SK-N-SH (cell line): ENCODE measurements around the gene WASF2. TPM values are rescaled to one million over a fixed set of nuclear protein-coding genes. Genes with fewer than 3 reads are reported as not detected.
A peak's percentile ranks its signal among the peaks of the same experiment; 100 is the strongest.

Source experiments
- CTCF ChIA-PET: fragments of 300-600, 350-600 bp; formaldehyde crosslinking; extraction: SDS; loops from one replicate; lab custom pipeline; 2021; lab: Yijun Ruan, JAX
- POLR2A ChIA-PET: fragments of 350-600 bp; sonication (Branson Sonifier 250); formaldehyde crosslinking; extraction: SDS; loops from one replicate; lab custom pipeline; 2020; ENCODE audit warnings: antibody characterized with exemption, inconsistent platforms; lab: Yijun Ruan, JAX
- DNase-seq: peaks from one replicate; pipeline ENCODE4 v3.0.0; 2012
- H2AFZ ChIP-seq: fragments of 200-600 bp; sonication (generic); 2 replicates; pipeline ENCODE4 v1.8.1; 2016; ENCODE audit warnings: antibody characterized with exemption, mild to moderate bottlenecking, low read depth
- H3F3A ChIP-seq: fragments of 200-600 bp; sonication (generic); replicated peaks from 2 replicates; pipeline ENCODE3; 2016; ENCODE audit warnings: antibody characterized with exemption, mild to moderate bottlenecking; ENCODE audit not compliant: insufficient read depth
- H3K27ac ChIP-seq, 2 experiments: fragments of 200-500 bp in 1 of 2; fragments of 200-600 bp in 1 of 2; sonication (Bioruptor generic) in 1 of 2; sonication (generic), shearing (Covaris generic) in 1 of 2; 2 replicates each; pipeline versions ENCODE4 v1.5.1 to v1.6.1; 2014 to 2016; ENCODE audit warnings: low read depth in 2 of 2, inconsistent platforms in 1 of 2, low read length in 1 of 2, mild to moderate bottlenecking in 1 of 2, mixed read lengths in 1 of 2
- H3K27me3 ChIP-seq: fragments of 200-600 bp; sonication (generic), shearing (Covaris generic); 2 replicates; pipeline ENCODE4 v1.6.1; 2016; ENCODE audit warnings: mixed run types; ENCODE audit not compliant: insufficient read depth
- H3K36me3 ChIP-seq, 2 experiments: fragments of 200-500 bp in 1 of 2; fragments of 200-600 bp in 1 of 2; sonication (Bioruptor generic) in 1 of 2; sonication (generic) in 1 of 2; replicated peaks in 1 of 2; 2 replicates each; pipeline versions ENCODE3 to v1.5.1; 2014 to 2016; ENCODE audit warnings: low read length in 1 of 2, mild to moderate bottlenecking in 1 of 2; ENCODE audit not compliant: insufficient read depth in 2 of 2, control insufficient read depth in 1 of 2
- H3K4me1 ChIP-seq, 2 experiments: fragments of 200-500 bp in 1 of 2; fragments of 200-600 bp in 1 of 2; sonication (Bioruptor generic) in 1 of 2; sonication (generic), shearing (Covaris generic) in 1 of 2; 2 replicates each; pipeline versions ENCODE4 v1.5.1 to v1.6.1; 2014 to 2016; ENCODE audit warnings: low read depth in 1 of 2, low read length in 1 of 2, mixed run types in 1 of 2; ENCODE audit not compliant: insufficient read depth in 2 of 2, control insufficient read depth in 1 of 2
- H3K4me2 ChIP-seq: fragments of 200-600 bp; sonication (generic), shearing (Covaris generic); 2 replicates; pipeline ENCODE4 v1.6.1; 2017; ENCODE audit warnings: mixed run types
- H3K4me3 ChIP-seq, 2 experiments: fragments of 200-500 bp in 1 of 2; fragments of 200-600 bp in 1 of 2; sonication (Bioruptor generic) in 1 of 2; sonication (generic), shearing (Covaris generic) in 1 of 2; 2 replicates each; pipeline versions ENCODE4 v1.5.1 to v1.8.1; 2014 to 2016; ENCODE audit warnings: low read depth in 2 of 2, inconsistent platforms in 1 of 2, low read length in 1 of 2, mild to moderate bottlenecking in 1 of 2, mixed read lengths in 1 of 2, moderate library complexity in 1 of 2
- H3K79me2 ChIP-seq: fragments of 200-600 bp; sonication (generic); 2 replicates; pipeline ENCODE4 v1.8.1; 2017; ENCODE audit warnings: mild to moderate bottlenecking; ENCODE audit not compliant: insufficient read depth
- H3K9ac ChIP-seq: fragments of 200-600 bp; sonication (generic); 2 replicates; pipeline ENCODE4 v1.6.1; 2017; ENCODE audit warnings: mixed run types
- H3K9me2 ChIP-seq: fragments of 200-600 bp; sonication (generic); 2 replicates; pipeline ENCODE4 v1.6.1; 2017; ENCODE audit warnings: mixed run types
- H3K9me3 ChIP-seq: fragments of 200-600 bp; sonication (generic); 2 replicates; pipeline ENCODE4 v1.6.1; 2017; ENCODE audit warnings: mixed run types, mild to moderate bottlenecking, moderate library complexity
- H4K20me1 ChIP-seq: fragments of 200-600 bp; sonication (generic); 2 replicates; pipeline ENCODE4 v1.6.1; 2017; ENCODE audit warnings: mild to moderate bottlenecking, mixed run types; ENCODE audit not compliant: insufficient read depth
- EP300 ChIP-seq, 2 experiments: IDR thresholded peaks; 2 replicates each; pipeline versions ENCODE4 v1.4.0 to v1.6.1; 2012; ENCODE audit warnings: borderline replicate concordance in 1 of 2, low read depth in 1 of 2, low read length in 1 of 2
- FOSL2 ChIP-seq: IDR thresholded peaks from 2 replicates; pipeline ENCODE4 v1.4.0; 2012; ENCODE audit warnings: low read depth, mild to moderate bottlenecking, moderate library complexity, borderline replicate concordance
- GABPA ChIP-seq: IDR thresholded peaks from 2 replicates; pipeline ENCODE4 v1.4.0; 2012; ENCODE audit warnings: low read depth, mild to moderate bottlenecking
- MAX ChIP-seq: IDR thresholded peaks from 2 replicates; pipeline ENCODE4 v1.4.0; 2012; ENCODE audit warnings: low read depth
- MXI1 ChIP-seq: IDR thresholded peaks from 2 replicates; pipeline ENCODE4 v1.6.1; 2012; ENCODE audit warnings: mild to moderate bottlenecking, low read depth, low read length, improper control_type of control experiment
- NFIC ChIP-seq: IDR thresholded peaks from 2 replicates; pipeline ENCODE4 v1.4.0; 2012; ENCODE audit warnings: borderline replicate concordance
- NRF1 ChIP-seq: IDR thresholded peaks from 2 replicates; pipeline ENCODE4 v1.6.1; 2012; ENCODE audit warnings: low read depth, mild to moderate bottlenecking, low read length
- RCOR1 ChIP-seq: fragments of 150-350 bp; IDR thresholded peaks from 2 replicates; pipeline ENCODE4 v1.6.1; 2017; ENCODE audit warnings: antibody characterized with exemption, low read length
- TCF12 ChIP-seq: IDR thresholded peaks from 2 replicates; pipeline ENCODE4 v1.4.0; 2012
- TEAD4 ChIP-seq: IDR thresholded peaks from 2 replicates; pipeline ENCODE4 v1.4.0; 2012; ENCODE audit warnings: mild to moderate bottlenecking, borderline replicate concordance; ENCODE audit not compliant: insufficient read depth
- YY1 ChIP-seq: IDR thresholded peaks from 2 replicates; pipeline ENCODE4 v1.4.0; 2012; ENCODE audit warnings: low read depth, mild to moderate bottlenecking
- WGBS: methylation state at CpG from one replicate; pipeline ENCODE4 v1.1.6; 2017; ENCODE audit warnings: low lambda C conversion rate; 5-methylcytosine and 5-hydroxymethylcytosine counted together
- polyA plus RNA-seq, 3 experiments: library from polyadenylated mRNA; depleted of rRNA; stranded (reverse); fragments of >200 nt; gene quantifications; 2 replicates each; pipeline ENCODE4 v1.2.3, GENCODE V29; 2012

Gene WASF2
- polyA plus RNA-seq, 1 of the 3 experiments (the other 2 are of a cell fraction) = 27.1 TPM

GRCh38 chr1:27380766-27381733 lies 108.9 kb downstream of the WASF2 start:
- CTCF ChIA-PET = interaction anchor here (0.5 to 20.0 kb wide), 7 partner anchors 10 to 223 kb away, joined by 3 to 731 read pairs (median 10); partner anchors contain the start of genes AHDC1 and MAP3K6
- H3K9me2 ChIP-seq = no peaks in the 10 kb centered on the region

GRCh38 chr1:27380224-27380623 lies 109.7 kb downstream of the WASF2 start:
- CTCF ChIA-PET = interaction anchor here (0.5 to 13.1 kb wide), 5 partner anchors 8 to 79 kb away, joined by 3 to 154 read pairs (median 10); partner anchors contain the start of gene MAP3K6
- DNase-seq = no peak

More at GRCh38 chr1:27380766-27381733, 108.9 kb downstream of the WASF2 start:
- Histone ChIP-seq H3K9me3 (no peaks in the 10 kb centered on the region), H3K27me3 (no peaks in the 10 kb centered on the region), H3K27ac (peak overlapping the region in 1 of 2 experiments; percentile 26; a peak in 1 of 4 replicates), H3K79me2 (no peaks in the 10 kb centered on the region), H3K4me3 (no peak overlapping the region), H3K36me3 (no peaks in the 10 kb centered on the region), H3F3A (no peaks in the 10 kb centered on the region), H2AFZ (no peak overlapping the region), H4K20me1 (no peaks in the 10 kb centered on the region), H3K4me1 (peaks cover 0 to 10% of the 10 kb centered on the region in 2 experiments; a peak in 1 of 4 replicates), H3K9ac (no peak overlapping the region), H3K4me2 (no peak overlapping the region)
- POLR2A ChIA-PET = no interaction called here
- peak; percentile 51 for DNase-seq
- peak; percentile 32; the same call in 1 of the 2 replicates for TF ChIP-seq TCF12
- TF ChIP-seq GABPA = no peak
- TF ChIP-seq FOSL2 = no peak
- peak; percentile 9; the same call in 1 of the 2 replicates for TF ChIP-seq NFIC
- WGBS = 54% methylated on average over 7 of the region's 12 CpGs

More at GRCh38 chr1:27380224-27380623, 109.7 kb downstream of the WASF2 start:
- H3K4me2 ChIP-seq = no peak overlapping the region
- no peaks in the 10 kb centered on the region for H3K36me3 ChIP-seq
- no peaks in the 10 kb centered on the region for H3F3A ChIP-seq
- no peak overlapping the region for H3K9ac ChIP-seq
- H4K20me1 ChIP-seq = no peaks in the 10 kb centered on the region
- no peak overlapping the region for H3K4me3 ChIP-seq
- H2AFZ ChIP-seq = no peak overlapping the region
- no peak overlapping the region for H3K27ac ChIP-seq
- H3K9me3 ChIP-seq = no peaks in the 10 kb centered on the region
- H3K79me2 ChIP-seq = no peaks in the 10 kb centered on the region
- peaks cover 0 to 10% of the 10 kb centered on the region in 2 experiments; a peak in 1 of 4 replicates for H3K4me1 ChIP-seq
- no peaks in the 10 kb centered on the region for H3K9me2 ChIP-seq
- no peak for TF ChIP-seq NRF1
- TF ChIP-seq TEAD4 = no peak
- no peak for TF ChIP-seq MAX
- TF ChIP-seq EP300 (IDR thresholded peaks at IDR 0.05; ENCODE audit: borderline replicate concordance in 1 of 2, low read depth in 1 of 2, low read length in 1 of 2) = no peak
- TF ChIP-seq RCOR1 = no peak
- no peak for TF ChIP-seq YY1
- no peak for TF ChIP-seq GABPA
- no peak for TF ChIP-seq MXI1
- WGBS = no CpG with 5 or more reads among the region's 4 CpGs
- H3K27me3 ChIP-seq = no peaks in the 10 kb centered on the region
- POLR2A ChIA-PET = interaction anchor here (0.6 kb wide), 1 partner anchor 123 kb away, joined by 3 read pairs; no protein-coding TSS in a partner anchor
